Right renal cortex interstitium (tissue), 3 donors: ENCODE data around the gene CFAP68. TPM values are rescaled to one million over a fixed set of nuclear protein-coding genes. Genes with fewer than 3 reads are reported as not detected.
"Not testable (repeated sequence)": the region's sequence is repeated elsewhere in the genome, so short reads cannot be mapped to it uniquely, and the experiment has no call there.

ENCODE experiments used
- DNase-seq, 3 donors: peaks; one replicate each; pipeline ENCODE4 v3.0.0-alpha.2; 2013; ENCODE audit warnings: low read depth in 3 of 3, low spot score in 2 of 3
- polyA plus RNA-seq, 3 donors: library from polyadenylated mRNA; unstranded; fragments of 120-200 nt; gene quantifications; one replicate each; pipeline ENCODE4 v1.2.1, GENCODE V29; 2013; ENCODE audit not compliant: insufficient read length in 3 of 3

CFAP68 gene
- polyA plus RNA-seq, 3 donors: 57.4 to 59.3 (median 59.0) TPM

DNA sequence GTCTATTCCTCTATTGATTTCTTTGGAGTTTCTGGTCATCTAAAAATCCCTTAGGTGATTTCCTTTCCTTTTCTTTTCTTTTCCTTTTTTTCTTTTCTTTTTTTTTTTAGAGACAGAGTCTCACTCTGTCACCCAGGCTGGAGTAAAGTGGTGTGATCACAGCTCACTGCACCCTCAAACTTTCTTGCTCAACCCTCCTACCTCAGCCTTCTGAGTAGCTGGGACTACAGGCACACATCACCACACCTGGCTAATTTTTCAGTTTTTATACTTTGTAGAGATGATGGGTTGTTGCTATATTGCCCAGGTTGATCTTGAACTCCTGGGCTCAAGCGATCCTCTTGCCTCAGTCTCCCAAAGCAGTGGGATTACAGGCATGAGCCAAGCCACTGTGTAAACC lies 37.4 kb downstream of the CFAP68 start:
- no peak for DNase-seq

DNA sequence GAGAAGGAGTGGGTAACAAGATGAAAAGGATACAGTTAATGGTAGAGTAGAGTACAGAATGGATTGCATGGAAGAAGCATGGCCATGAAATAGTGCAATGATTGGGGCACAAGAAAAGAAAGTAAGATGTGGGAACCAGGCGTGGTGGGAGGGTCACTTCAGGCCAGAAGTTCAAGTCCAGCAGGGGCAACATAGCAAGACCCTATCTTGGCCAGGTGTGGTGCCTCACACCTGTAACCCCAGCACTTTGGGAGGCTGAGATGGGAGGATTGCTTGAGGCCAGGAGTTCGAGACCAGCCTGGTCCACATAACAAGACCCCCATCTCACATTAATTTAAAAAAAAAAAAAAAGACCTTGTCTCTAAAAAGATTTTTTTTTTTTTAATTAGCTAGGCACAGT lies 38.0 kb downstream of the CFAP68 start:
- DNase-seq: no peak

DNA sequence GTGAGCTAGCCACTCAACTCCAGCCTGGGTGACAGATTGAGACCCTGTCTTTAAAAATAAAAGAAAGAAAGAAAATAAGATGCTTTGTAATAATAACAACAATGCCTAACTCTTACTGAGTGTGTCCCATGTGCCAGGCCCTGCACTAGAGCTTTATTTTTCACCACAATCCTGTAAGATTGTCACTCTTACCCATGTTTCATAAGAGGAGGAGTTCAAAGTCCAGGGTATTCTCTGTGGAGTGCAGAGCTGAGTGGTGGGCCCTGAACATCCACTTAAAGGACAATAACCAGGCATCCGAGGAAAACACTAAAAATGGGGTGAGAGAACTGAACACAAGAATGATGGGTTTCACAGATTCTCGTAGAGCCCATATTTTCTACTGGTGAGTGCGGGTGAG lies 38.4 kb downstream of the CFAP68 start:
- DNase-seq: no peak

DNA sequence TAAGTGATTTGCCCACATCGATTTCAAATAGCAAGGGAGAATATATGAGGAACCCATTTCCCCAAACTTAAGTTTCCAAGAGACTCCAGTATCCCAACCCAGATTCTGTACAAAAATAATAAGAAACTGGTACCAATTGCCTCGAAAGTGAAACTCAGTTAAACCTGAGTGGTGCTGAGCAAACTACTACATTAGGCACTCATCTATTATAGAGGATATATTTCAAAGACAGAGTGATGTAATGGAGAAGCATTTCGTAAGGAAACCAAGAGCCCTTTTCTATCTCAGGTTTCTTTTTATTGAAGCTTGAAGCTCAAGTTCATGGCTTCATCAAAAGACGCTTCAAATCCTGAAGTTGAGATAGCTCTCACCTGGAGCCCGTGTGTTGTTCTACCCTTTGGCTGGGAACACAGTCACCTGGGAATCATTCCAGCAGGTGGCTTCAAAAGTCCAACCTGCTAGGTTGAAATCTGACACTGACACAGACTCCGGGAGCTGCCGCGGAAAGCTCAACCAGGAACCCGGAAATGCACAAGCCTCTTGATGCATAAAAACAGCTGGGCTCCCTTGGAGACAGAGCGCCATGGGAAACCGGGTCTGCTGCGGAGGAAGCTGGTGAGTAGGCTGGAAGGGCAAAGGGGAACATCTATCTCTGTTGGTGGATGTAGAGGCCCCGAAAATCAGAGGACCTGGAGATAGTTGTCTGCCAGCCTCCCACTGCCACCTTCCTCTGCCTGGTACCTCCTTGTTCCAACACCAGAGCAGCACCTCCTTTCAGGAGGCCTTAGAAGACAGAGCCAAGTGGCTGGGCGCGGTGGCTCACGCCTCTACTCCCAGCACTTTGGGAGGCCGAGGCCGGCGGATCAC lies 39.3 kb downstream of the CFAP68 start, which contains the start of gene C11orf52:
Gene C11orf52 (plus strand): TSS at position 524 of the 867 bp plus-strand sequence. CDS start 60 bp downstream, at position 584.
- DNase-seq: peak in 2 of 3 donors; percentile 78 to 86

DNA sequence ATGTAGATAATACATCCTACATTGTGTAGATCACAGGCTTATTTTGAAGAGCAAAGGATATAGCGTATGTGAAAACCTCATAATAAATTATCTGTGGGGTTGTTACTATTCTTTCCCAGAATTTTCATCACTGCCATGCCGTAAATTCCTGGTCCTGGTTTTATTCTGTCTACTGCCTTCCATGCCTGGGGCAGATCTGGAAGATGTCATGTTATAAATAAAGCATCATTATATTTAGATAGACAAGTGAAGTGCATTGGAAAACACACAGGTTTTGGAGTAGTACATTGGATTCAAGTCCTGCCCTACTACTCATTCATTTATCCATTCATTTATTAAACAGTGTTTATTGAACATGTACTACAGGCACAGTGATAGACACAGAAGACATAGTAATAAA lies 41.6 kb downstream of the CFAP68 start:
- DNase-seq: no peak

DNA sequence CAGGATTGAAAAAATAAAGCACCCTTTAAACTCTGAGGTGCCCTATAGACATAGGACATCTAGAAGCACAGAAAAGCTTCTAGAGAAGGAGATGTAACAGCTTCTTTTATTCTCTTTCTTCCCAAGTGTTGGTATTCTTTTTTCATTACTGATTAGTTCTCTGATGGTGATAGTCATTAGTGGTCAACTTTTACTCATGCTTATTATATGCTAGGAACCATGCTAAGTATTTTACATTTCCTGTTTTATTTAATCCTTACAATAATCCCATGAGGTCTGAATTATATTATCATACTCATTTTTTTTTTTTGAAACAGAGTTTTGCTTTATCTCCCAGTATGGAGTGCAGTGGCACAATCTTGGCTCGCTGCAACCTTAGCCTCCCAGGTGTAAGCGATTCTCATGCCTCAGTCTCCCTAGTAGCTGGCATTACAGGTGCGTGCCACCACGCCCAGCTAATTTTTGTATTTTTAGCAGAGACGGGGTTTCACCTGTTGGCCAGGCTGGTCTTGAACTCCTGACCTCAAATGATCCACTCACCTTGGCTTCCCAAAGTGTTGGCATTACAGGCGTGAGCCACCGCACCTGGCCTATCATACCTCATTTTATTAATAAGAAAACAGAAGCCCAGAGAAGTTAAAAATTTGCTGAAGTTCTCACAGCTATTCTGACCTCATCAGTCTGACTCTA lies 42.3 kb downstream of the CFAP68 start:
- DNase-seq: no peak

DNA sequence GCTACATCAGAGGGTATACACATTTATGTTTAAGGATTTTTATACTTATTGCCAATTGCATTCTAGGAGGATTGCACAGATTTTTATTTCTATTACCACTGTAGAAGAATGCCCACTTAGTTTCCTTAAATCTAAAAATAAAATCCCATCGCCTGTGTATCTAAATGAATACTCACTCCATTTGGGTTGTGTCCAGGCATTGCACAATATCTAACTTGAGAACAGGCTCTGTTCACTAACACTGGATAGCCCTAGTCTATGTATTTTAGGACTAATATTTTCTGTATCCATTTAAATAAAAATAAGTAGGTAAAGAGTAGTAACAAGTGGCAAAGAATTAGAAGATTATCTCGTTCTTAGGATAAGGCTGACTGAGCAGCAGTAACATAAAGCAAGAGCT lies 43.5 kb downstream of the CFAP68 start:
- no peak for DNase-seq

DNA sequence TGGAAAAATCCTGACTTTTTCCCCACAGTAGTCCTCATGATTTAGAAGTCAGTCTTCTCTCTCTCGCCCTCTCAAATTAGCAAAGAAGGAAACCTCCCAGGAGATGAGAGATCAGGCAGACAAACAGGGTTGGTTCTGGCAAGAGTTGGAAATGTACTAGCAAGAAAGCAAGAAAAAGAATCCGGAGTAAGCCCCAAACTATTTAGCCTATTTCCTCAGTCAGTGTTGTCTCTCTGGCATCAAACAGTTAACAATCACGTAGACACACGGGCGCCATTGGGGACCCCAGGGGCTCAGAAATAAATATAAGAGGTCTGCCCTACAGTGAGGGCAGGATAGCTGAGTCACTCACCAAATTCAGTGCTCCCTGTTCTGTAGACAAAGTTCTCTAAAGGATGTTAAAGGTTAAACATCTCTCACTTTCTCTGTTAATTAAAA lies 44.0 kb downstream of the CFAP68 start:
- DNase-seq: no peak

DNA sequence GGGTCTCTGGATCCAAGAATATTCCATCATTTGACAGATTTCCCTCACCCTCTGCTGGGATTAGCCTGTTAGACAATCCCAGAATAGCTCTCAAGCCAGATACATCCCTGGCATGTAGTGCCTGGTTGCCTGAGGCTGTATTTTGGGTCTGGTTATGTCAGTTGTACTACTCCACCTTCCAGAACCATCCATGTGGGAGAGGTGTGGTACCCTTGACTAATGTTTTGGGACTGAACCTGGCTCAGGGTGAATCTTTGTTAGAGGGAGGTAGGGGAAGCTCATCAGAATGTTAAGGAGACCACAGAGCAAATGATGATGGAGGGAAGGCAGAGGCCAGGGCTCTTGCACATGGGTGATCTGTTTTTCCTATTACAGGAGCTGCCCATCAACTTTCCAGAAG lies 44.6 kb downstream of the CFAP68 start:
- DNase-seq: no peak

DNA sequence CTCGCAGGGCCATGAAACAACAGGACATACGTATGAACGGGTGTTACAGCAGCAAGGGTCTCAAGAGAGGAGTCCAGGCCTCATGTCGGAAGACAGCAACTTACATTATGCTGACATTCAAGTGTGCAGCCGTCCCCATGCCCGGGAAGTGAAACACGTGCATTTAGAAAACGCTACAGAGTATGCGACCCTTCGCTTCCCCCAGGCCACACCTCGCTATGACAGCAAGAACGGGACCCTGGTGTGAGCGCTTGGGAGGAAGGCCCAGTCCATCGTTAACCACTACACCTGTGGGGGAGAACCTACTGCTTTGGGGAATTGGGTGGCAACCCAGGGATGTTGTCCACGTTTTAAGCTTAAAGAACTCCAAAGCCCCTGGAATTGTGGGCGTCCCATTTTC lies 46.6 kb downstream of the CFAP68 start:
- DNase-seq: no peak

DNA sequence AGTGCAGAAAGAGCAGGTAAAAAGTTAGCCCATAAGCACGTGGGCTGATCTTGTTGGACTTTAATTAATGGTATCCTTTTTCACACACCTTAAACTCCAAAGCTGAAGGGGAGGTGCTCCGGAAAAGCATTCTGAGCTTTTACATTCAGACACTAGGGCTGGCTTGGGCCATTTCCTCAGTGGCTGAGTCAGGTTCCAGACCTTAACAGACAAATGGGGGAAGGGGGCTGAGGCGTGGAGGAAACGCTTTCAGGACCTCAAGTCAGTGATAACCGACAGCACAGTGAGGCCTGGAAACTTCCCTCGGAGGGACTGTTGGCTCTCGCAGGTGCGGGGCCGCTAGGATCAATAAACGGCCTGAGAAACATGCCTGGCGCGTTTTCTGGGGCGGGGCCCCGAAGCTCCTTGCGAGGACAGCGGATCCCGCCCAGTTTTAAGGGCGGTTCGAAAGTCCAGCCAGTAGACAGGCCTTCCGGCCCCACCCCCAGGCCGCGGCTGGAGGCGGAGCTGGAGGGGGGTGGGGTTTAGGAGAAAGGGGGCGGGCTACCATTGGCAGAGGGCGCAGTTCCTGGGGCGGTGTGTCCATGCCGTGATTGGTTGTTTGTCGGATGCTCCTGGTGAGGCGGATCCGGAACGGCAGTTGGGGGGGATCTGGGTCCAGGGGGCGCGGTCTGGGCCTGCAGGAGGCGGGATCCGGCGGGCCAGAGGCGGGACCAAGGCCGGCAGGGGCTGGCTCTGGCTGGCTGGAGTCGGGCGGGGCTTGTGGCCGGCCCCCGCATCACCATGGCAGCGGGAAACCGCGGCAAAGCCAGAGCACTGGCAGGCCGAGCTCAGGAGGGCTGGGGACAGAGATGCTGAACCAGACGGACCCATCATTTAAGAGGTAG lies 47.4 kb downstream of the CFAP68 start:
- peak in 2 of 3 donors; percentile 90 to 94 for DNase-seq

DNA sequence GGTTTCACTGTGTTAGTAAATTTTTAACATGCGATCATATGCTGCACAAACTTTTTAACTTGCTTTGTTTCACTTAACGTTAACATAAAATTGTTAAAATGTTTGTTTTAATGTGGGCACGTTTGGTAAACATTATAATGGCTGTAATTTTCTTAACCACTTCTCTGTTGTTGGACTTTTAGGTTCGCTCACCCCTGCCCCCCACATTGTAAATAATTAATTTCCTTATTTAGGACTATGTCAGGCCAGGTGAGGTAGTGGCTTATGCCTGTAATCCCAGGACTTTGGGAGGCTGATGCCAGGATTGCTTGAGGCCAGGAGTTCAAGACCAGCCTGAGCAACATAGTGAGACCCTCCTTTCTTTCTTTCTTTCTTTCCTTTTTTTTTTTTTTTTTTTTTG lies 51.1 kb downstream of the CFAP68 start:
- DNase-seq: no peak

DNA sequence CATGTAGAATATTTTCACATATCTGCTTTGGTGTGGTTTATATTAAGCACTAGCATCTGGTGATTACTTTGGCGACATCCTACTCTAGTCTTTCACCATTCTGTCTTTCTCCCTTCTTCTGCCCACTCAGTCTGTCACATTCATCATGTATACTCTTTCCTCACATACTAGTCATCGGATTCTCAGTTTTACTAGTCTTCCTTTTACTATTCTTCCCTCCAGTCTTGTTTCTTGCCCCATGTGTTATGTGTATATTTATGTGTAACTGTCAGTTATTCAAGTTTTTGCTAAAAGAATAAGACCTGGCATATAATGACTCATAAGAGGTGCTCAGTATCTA lies 53.2 kb downstream of the CFAP68 start:
- DNase-seq: no peak

DNA sequence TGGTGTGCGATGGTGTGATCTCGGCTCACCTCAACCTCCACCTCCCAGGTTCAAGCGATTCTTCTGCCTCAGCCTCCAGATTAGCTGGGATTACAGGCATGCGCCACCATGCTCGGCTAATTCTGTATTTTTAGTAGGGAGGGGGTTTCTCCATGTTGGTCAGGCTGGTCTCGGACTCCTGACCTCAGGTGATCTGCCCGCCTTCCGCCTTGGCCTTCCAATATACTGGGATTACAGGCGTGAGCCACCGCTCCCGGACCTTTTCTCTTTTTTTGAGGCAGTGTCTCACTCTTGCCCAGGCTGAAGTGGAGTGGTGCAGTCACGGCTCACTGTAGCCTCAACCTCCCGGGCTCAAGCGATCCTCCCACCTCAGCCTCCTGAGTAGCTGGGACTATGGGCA lies 53.8 kb downstream of the CFAP68 start:
- not testable (repeated sequence) for DNase-seq

DNA sequence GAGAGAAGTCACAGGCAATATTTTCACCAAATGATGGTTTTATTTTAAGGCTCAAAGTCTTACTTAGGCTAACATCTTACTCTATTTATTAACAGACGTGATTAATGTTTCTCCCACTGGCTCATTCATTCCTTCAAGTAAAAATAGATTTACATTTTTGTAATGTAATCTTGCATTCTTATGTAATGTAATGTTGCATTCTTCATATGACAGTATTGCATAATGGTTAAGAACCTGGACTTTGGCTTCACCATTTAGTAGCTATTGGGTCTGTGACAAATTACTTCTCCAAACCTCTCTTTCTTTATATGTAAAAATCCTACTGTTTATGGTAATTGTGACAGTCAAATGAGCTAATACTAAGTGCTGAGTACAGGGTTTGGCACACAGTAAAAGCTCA lies 54.5 kb downstream of the CFAP68 start:
- DNase-seq: no peak

DNA sequence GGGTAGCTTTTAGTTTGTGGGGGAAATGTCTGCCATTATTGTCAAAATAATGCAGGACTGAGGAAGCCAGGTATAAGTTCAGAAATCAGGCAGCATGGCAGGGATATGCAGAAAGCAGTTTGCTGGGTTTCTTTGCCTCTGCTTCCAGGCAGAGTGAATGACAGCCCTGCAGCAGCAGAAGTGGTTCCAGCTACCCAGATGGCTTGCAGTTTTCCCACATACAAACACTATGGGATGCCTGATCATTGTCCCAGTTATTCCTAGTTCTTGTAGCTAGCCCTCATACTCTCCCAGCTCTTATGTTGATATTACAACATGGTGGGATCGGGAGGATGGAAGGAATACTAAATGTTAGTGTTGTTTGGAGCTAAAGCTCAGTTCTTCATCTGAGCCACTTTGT lies 55.0 kb downstream of the CFAP68 start:
- no peak for DNase-seq

Other genes with a start within 250 kb of the CFAP68 start
- gene PPP2R1B, start 113.2 kb upstream of the CFAP68 start, polyA plus RNA-seq: 10 to 100 TPM; 20.2 to 22.4 (median 21.7) TPM
- gene ALG9, start 8.0 kb upstream of the CFAP68 start, polyA plus RNA-seq: 10 to 100 TPM; 40.8 to 41.7 (median 41.2) TPM
- 1 to 10 TPM; 5.8 to 6.0 (median 6.0) TPM for gene FDXACB1, start 376 bp upstream of the CFAP68 start, polyA plus RNA-seq
- 10 to 100 TPM; 52.8 to 63.8 (median 58.6) TPM for gene CRYAB, start 32.2 kb downstream of the CFAP68 start, polyA plus RNA-seq
- 1 to 10 TPM; 1.2 to 1.6 (median 1.2) TPM for gene HSPB2, start 33.2 kb downstream of the CFAP68 start, polyA plus RNA-seq
- 10 to 100 TPM; 12.4 to 13.7 (median 12.8) TPM for gene C11orf52, start 39.4 kb downstream of the CFAP68 start, polyA plus RNA-seq
- gene DIXDC1, start 57.8 kb downstream of the CFAP68 start, polyA plus RNA-seq: 10 to 100 TPM; 18.8 to 22.2 (median 21.1) TPM
- 10 to 100 TPM; 51.7 to 57.5 (median 52.8) TPM for gene DLAT, start 145.9 kb downstream of the CFAP68 start, polyA plus RNA-seq
- 10 to 100 TPM in 2 of 3 donors, 1 to 10 TPM in 1; 9.7 to 11.8 (median 10.8) TPM for gene PIH1D2, start 194.5 kb downstream of the CFAP68 start, polyA plus RNA-seq
- gene NKAPD1, start 194.8 kb downstream of the CFAP68 start, polyA plus RNA-seq: 10 to 100 TPM; 59.2 to 69.5 (median 60.9) TPM
- gene TIMM8B, start 207.2 kb downstream of the CFAP68 start, polyA plus RNA-seq: 10 to 100 TPM; 73.5 to 88.0 (median 83.7) TPM
- gene SDHD, start 207.3 kb downstream of the CFAP68 start, polyA plus RNA-seq: 100 to 1,000 TPM; 195 to 225 (median 199) TPM